Measurements from ENCODE around the gene ACOT8.
"Not testable (repeated sequence)": the region's sequence is repeated elsewhere in the genome, so short reads cannot be mapped to it uniquely, and the experiment has no call there.

The ACOT8 gene

DNA sequence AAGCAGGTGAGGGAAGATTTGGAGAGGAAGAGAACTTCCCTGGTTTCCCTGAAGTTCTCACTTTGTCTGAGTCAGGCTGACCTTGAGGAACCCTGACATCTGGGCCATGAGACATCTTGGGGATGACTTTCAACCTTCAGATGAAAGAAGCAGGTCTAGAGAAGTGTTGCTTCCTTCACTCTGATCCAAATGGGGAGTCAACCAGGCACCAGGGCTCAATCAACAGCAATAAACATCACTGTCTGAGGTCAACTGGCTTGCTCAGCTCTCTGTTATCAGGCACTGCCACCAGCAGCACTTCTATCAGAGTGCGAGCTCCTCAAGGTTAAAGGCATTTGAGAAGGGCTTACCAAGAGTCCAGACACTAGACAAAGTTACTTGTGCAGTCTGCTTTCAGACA is 6.3 kb downstream of the ACOT8 start:
- no peak for DNase-seq

- no peak for DNase-seq
Observed at GRCh38 chr20:45850238-45850637, 7.0 kb downstream of the ACOT8 start.

DNA sequence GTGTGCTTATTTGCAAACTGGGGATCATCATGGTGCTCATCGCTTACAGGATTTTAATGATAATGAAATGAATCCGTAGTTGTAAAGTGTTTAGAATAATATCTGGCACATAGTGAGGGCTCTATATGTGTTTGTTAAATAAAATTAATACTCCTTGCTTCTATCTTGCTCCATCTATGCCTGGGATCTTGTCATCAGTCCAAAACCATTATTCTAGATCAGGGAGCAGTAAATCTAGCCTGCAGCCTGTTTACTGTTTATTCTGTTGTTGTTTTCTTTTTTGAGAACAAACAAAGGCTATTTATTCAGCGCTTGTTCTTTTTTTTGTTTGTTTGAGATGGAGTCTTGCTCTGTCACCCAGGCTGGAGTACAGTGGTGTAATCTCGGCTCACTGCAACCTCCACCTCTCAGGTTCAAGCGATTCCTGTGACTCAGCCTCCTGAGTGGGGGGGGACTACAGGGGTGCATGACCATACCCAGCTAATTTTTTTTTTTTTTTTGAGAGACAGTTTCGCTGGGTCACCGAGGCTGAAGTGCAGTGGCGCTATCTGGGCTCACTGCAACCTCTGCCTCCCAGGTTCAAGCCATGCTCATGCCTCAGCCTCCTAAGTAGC is 8.1 kb downstream of the ACOT8 start:
- no peak for DNase-seq

DNA sequence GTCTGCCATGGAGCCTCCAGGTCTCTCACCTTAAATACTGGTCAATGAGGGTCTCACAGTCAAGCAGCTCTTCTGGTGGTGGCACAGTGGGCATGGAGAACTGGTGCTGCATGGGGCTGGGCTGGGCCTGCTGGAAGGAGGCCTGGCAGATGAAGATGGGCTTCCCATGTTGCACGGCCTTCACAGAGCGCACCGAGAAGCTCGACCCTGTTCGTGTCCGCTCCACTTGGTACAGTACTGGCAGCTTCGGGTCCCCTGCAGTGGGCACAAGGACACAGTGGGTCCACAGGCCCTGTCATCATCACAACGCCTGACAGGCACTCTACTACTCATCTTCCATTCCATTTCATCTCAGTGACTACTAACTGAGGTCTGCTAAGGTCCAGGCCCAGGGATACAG is 8.8 kb downstream of the ACOT8 start:
- DNase-seq = no peak

DNA sequence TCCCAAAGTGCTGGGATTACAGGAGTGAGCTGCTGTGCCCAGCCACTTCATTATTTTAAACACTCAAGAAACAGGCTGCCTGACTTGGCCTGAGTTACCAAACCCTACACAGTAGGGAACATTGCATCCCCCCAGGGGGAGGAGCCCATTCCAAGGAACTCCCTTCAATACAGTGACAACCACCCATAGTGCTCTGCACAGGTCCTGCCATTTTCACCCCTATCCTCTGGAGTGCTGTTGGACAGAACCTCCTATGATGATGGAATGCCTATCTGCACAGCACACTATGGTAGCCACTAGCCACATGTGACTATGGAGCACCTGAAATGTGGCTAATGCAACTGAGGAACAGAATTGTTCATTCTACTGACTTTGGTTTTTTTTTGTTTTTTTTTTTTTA is 11.7 kb downstream of the ACOT8 start:
- DNase-seq = no peak

GRCh38 chr20:45843506-45843905 is 13.7 kb downstream of the ACOT8 start:
- no peak for DNase-seq

DNA sequence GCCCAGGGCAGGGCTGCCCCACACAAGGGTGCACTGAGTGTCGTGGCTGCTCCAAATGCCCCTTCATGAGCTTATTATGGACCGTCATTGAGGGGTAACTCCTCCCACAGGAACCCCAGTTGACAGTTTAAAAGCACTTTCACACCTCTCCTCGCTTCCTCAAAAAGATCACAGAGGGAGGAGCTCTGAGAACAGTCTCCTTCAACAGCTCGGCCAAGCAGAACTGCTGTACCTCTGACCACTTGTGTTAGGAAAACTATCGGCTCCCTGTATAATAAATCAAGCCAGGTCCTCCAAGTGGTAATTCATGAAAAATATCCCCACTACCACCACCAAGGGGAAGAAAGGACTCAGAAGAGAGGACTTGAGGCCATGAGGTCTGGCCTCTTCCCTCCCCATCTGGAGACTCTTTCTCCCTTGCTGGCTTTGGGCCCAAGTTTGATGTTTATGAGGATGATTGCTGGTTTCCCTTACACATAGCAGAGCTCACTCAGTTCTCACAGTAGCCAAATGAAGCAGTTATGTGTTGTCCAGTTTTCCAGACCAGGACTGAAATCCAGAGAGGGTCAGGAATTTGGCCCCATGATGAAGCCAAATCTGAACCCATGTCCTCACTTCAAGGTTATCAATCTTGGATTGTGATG is 14.9 kb downstream of the ACOT8 start:
- DNase-seq = no peak

- DNase-seq = no peak
Observed at GRCh38 chr20:45841407-45842129, 15.6 kb downstream of the ACOT8 start.

GRCh38 chr20:45840700-45841198 is 16.4 kb downstream of the ACOT8 start:
- DNase-seq = no peak

DNA sequence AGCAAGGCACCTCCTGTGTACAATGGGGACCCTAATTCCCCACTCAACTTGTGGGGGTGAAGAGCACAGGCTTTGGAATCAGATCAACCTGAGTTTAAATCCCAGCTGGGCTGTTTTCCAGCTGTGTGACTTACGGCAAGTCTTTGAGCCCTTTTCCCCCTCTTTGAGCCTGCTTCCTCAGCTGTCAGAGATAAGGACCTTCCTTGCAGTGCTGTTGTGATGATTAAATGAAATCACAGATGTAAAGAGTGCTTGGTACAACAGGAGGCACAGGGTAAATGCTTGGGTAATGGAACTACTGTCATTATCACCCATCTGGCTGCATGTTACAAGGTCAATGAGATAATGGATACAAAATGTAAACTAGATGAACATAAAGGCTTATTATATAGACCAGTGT is 20.4 kb downstream of the ACOT8 start:
- DNase-seq = no peak

DNA sequence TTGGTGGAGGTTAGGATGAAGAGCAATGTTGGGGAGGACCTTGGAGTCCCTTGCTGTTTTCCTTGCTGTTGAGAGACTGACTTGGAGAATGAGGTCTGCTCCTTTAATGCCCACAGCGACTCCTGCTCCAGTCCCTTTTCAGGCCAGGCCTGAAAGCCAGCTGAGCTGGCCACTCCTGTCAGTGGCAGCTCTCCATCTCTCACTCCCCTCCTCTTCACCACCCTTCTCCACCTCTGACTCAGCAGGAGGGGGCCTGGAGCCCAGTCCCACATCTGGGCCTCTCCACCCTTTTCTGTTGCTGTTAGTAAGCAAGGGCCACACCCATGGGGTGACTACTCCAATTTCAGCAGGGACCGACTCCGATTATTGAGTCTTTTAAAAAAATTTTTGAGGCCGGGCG is 21.4 kb downstream of the ACOT8 start:
- no peak for DNase-seq

- DNase-seq = no peak
Observed at GRCh38 chr20:45835329-45835765, 21.8 kb downstream of the ACOT8 start.

DNA sequence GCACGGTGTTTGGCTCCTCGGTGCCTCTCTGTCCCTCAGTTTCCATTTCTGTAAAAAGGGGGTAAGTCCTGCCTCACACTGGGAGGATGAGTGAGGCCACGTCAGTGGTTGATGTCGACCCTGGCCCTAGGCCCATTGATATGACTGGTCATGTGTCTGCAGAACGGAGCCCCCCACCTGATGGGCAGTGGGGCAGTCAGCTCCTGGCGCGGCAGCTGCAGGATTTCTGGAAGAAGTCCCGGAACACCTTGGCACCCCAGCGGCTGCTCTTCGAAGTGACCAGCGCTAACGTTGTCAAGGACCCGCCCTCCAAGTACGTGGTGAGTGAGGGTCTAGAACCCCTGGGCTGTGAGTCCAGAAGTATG is 22.4 kb downstream of the ACOT8 start:
- no peak for DNase-seq

GRCh38 chr20:45833883-45834796 is 23.1 kb downstream of the ACOT8 start:
- peak; percentile 20 to 27 for DNase-seq

DNA sequence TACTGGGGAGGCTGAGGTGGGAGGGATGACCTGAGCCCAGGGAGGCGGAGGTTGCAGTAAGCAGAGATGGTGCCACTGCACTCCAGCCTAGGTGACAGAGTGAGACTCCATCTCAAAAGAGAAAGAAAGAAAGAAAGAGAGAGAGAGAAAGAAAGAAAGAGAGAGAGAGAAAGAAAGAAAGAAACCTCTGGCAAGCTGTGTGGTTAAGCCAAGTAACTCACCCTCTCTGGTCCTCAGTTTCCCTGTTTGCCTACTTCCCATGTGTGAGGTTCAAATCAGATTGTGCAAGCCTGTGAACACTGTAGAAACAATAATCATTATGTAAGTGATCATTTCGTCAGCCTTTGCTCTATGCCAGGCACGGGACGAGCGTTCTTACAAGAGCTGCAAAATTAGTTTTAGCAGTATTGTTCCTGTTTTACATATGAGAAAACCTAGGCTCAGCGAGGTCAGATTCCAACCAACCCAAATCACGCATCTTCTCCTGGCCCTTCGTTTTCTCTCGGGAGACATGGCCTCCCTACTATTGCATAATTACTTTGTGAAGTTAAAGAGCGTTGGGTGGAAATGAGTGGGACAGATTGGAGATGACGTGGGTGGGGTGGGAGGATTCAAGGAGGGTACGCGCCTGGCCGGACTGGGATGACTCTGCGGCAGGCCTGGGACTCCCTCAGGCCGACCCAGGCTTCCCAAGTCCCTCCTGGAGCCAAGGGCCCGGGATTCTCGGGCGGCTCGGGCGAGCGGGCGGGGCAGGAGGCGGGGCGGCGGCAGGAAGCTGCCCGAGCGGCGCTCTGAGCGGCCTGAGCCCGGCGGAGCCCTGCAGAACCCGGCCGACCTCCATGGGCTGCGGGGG is 23.9 kb downstream of the ACOT8 start, which contains the start of gene SNX21:
Gene SNX21 (plus strand): TSS at position 770 of the 853 bp plus-strand sequence. CDS start 121 bp downstream, outside the sequence.
- peak; percentile 28 to 47 for DNase-seq

DNA sequence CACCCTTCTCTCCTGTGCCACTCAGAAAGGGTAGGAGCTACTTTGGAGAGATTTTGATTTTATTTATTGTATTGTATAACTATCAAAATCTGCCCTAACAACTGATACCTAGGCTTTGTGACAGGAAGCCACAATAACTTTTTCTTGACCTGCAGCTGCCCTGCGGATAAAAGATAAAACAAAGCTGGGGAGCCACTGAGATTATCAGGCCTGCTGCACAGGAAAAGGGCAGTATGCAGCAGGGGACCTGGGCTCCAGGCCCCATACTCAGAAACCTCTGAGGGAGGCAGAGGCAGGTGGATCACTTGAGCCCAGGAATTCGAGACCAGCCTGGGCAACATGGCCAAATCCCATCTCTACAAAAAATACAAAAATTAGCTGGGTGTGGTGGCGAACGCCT is 24.6 kb downstream of the ACOT8 start:
- DNase-seq = no peak

GRCh38 chr20:45829673-45830106 is 27.5 kb downstream of the ACOT8 start:
- DNase-seq = not testable (repeated sequence)

DNA sequence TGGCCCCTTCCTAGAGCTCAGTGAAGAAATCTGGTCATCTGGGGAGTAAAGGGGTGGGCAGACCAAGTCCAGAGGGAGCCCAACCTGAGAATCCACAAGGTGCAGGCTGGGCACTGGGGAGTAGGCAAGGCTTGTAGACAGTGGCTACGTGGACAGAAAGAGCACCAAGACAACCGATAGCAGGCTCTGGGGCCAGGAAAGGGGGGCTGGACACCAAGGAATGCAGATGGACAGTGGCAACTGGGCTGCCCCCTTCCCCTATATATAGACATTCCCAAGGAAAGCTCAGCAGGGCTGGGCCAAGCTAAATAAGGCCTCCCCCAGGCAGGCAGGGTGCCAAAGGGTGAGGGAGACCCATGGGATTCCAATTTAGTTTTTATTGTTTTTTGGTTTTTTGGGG is 28.6 kb downstream of the ACOT8 start:
- no peak for DNase-seq

DNA sequence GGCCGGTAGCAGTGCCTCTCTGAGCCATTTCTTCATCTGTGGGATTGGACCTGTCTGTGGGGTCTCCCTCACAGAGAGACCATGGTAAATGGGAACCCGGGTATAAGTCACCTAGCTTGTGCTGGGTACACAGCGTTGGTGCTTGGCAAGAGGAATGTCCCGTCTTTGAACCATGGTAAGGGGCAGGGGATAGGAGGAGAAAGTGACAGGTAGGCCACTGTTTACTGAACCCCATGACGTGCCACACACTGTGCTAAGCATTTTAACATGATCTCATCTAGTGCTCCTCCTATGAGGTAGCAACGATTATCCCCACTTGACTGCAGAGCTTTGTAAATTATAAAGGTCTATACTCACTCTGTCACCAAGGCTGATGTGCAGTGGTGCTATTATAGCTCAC is 29.5 kb downstream of the ACOT8 start:
- DNase-seq = no peak

- no peak for DNase-seq
Observed at GRCh38 chr20:45827030-45827652, 30.1 kb downstream of the ACOT8 start, which contains the start of gene TNNC2. TSS of gene TNNC2 (minus strand) at chr20:45827312. CDS start at chr20:45827248, 64 bp downstream.

DNA sequence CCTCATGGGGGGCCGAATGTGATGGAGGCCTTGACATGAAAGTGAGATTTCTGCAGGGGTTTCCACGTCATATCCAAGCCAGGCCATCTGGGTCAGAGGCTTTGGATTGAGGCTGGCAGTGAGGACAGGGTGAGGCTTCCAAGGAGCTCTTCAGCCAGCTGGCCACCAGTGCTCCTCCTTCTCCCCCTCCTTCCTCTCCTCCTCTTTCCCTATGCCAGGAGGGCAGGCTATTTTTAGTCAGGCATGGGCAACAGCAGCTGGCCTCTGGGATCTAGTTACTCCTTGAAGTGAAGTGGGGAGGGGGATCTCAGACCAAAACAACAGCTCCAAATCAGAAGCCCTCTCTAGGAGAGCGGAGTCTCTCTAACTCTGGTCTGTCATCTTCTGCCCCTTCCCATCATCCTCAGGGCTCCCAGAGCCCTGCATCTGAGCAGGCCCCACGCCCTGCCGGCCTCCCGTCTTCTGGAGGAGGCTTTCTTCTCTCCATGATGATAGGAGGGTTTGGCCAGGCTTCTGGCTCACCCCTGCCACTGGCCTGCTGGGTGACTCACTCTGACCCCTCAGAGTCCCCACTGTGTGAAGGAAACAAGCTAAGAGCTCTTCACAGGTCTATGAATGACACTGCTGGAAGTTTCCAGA is 30.7 kb downstream of the ACOT8 start:
- no peak for DNase-seq
